Mesenchymal stem cell (in vitro differentiated cells and primary cell): ENCODE measurements around the gene KLHL30.

Source experiments
- DNase-seq: peaks from one replicate; pipeline ENCODE4 v3.0.0-alpha.2; 2013
- H2AFZ ChIP-seq: one replicate; pipeline ENCODE4 v1.6.1; 2013; ENCODE audit warnings: low read depth, mild to moderate bottlenecking, control low read depth, inconsistent platforms, low read length, moderate library complexity
- H2AK5ac ChIP-seq: 2 replicates; pipeline ENCODE4 v1.6.1; 2013; ENCODE audit warnings: low read length, moderate library complexity, mild to moderate bottlenecking, inconsistent platforms; ENCODE audit not compliant: severe bottlenecking
- H2BK120ac ChIP-seq: one replicate; pipeline ENCODE4 v1.6.1; 2013; ENCODE audit warnings: low read depth, mild to moderate bottlenecking, inconsistent platforms, low read length, moderate library complexity
- H2BK12ac ChIP-seq, 2 experiments: one replicate each; pipeline ENCODE4 v1.6.1; 2013; ENCODE audit warnings: inconsistent platforms in 2 of 2, low read length in 2 of 2, mild to moderate bottlenecking in 2 of 2, moderate library complexity in 2 of 2, control low read depth in 1 of 2
- H2BK15ac ChIP-seq: one replicate; pipeline ENCODE4 v1.6.1; 2013; ENCODE audit warnings: mild to moderate bottlenecking, low read depth, inconsistent platforms; ENCODE audit not compliant: poor library complexity, severe bottlenecking
- H2BK5ac ChIP-seq: 2 replicates; pipeline ENCODE4 v1.6.1; 2013; ENCODE audit warnings: low read depth, mild to moderate bottlenecking, low read length, control low read depth, inconsistent platforms; ENCODE audit not compliant: poor library complexity, severe bottlenecking
- H3K14ac ChIP-seq, 2 experiments: one replicate each; pipeline ENCODE4 v1.6.1; 2013; ENCODE audit warnings: inconsistent platforms in 2 of 2, low read length in 2 of 2, control low read depth in 1 of 2, mild to moderate bottlenecking in 1 of 2, moderate library complexity in 1 of 2
- H3K18ac ChIP-seq, 2 experiments: one replicate each; pipeline ENCODE4 v1.6.1; 2013; ENCODE audit warnings: inconsistent platforms in 2 of 2, low read length in 2 of 2, control low read depth in 1 of 2, low read depth in 1 of 2, mild to moderate bottlenecking in 1 of 2
- H3K23ac ChIP-seq, 2 experiments: one replicate each; pipeline ENCODE4 v1.6.1; 2013; ENCODE audit warnings: inconsistent platforms in 2 of 2, low read length in 2 of 2, mild to moderate bottlenecking in 2 of 2, moderate library complexity in 2 of 2, control low read depth in 1 of 2
- H3K27ac ChIP-seq: 2 replicates; pipeline ENCODE4 v1.5.1; 2013; ENCODE audit warnings: mild to moderate bottlenecking, moderate library complexity, low read length, control low read depth, inconsistent platforms; ENCODE audit not compliant: poor library complexity, severe bottlenecking
- H3K27me3 ChIP-seq, 2 experiments: 2 replicates each; pipeline versions ENCODE4 v1.6.1 to v1.7.0; 2013; ENCODE audit warnings: low read length in 2 of 2, mild to moderate bottlenecking in 2 of 2, moderate library complexity in 2 of 2, control low read depth in 1 of 2, inconsistent platforms in 1 of 2; ENCODE audit not compliant: control insufficient read depth in 1 of 2, insufficient read depth in 1 of 2
- H3K36me3 ChIP-seq, 2 experiments: 2 replicates each; pipeline versions ENCODE4 v1.6.1 to v1.7.0; 2013; ENCODE audit warnings: low read length in 2 of 2, control low read depth in 1 of 2, inconsistent platforms in 1 of 2, low read depth in 1 of 2, mild to moderate bottlenecking in 1 of 2; ENCODE audit not compliant: insufficient read depth in 2 of 2, control insufficient read depth in 1 of 2
- H3K4ac ChIP-seq, 2 experiments: one replicate each; pipeline ENCODE4 v1.6.1; 2013; ENCODE audit warnings: inconsistent platforms in 2 of 2, low read length in 2 of 2, mild to moderate bottlenecking in 2 of 2, moderate library complexity in 2 of 2, control low read depth in 1 of 2, low read depth in 1 of 2
- H3K4me1 ChIP-seq: 2 replicates; pipeline ENCODE4 v1.6.1; 2013; ENCODE audit warnings: low read depth, low read length, control low read depth; ENCODE audit not compliant: control insufficient read depth, insufficient read depth
- H3K4me2 ChIP-seq: 2 replicates; pipeline ENCODE4 v1.6.1; 2013; ENCODE audit warnings: low read length, mild to moderate bottlenecking, inconsistent platforms; ENCODE audit not compliant: poor library complexity, severe bottlenecking
- H3K4me3 ChIP-seq, 2 experiments: 2 replicates each; pipeline versions ENCODE4 v1.5.1 to v1.7.0; 2013; ENCODE audit warnings: low read length in 2 of 2, mild to moderate bottlenecking in 2 of 2, control low read depth in 1 of 2, low read depth in 1 of 2; ENCODE audit not compliant: insufficient read depth in 1 of 2
- H3K79me1 ChIP-seq: replicated peaks from 2 replicates; pipeline ENCODE4 v1.6.1; 2013; ENCODE audit warnings: mild to moderate bottlenecking, control low read depth, low read length, inconsistent platforms; ENCODE audit not compliant: poor library complexity, severe bottlenecking
- H3K9ac ChIP-seq: 2 replicates; pipeline ENCODE4 v1.7.0; 2013; ENCODE audit warnings: mild to moderate bottlenecking, low read length, moderate library complexity
- H3K9me3 ChIP-seq: 2 replicates; pipeline ENCODE4 v1.7.0; 2013; ENCODE audit warnings: mild to moderate bottlenecking, low read length; ENCODE audit not compliant: control insufficient read depth
- H4K8ac ChIP-seq: one replicate; pipeline ENCODE4 v1.6.1; 2013; ENCODE audit warnings: inconsistent platforms, mild to moderate bottlenecking, low read length, moderate library complexity
- H4K91ac ChIP-seq: one replicate; pipeline ENCODE4 v1.6.1; 2013; ENCODE audit warnings: mild to moderate bottlenecking, low read length, inconsistent platforms
- WGBS: methylation state at CpG from one replicate; pipeline ENCODE4 v1.1.7; 2013; ENCODE audit warnings: mixed read lengths; 5-methylcytosine and 5-hydroxymethylcytosine counted together

KLHL30 gene

DNA sequence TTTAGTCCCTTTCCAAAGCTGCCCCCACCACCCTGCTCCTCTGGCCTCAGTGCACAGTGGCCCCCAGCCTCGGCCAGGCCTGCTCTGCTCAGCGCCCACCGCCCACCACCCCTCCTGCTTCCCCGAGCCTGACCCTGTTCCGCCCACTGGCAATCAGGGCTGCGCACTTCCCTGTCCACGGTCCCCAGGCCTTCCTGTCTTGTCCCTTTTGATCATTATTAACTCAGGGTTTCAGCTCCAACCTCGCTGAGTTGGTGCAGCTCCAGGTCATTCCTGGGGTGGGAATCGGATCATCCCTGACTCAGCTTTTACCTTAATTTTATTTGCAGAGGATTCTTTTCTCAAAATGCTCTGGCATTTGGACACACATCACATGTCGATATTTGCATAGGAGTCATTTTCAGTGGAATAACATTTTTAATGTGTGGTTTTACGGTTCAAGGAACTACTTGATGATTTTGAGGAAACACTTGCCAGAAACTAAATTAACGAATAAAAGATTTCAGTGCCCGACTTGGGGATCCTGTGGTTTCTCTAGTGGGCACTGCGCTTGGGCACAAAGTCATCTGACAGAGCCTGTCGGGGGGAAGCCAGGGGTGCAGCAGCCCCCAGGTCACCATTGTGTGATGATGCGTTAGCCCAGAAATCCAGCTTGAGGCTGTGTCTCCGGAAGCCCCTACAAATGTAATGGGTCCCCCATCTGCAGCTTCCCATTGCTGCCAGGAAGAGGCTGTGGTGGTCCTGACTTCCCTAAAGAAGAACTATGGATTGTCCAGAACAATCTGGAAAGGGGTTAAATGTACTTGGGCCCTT, 39.4 kb upstream of the KLHL30 start:
- peak overlapping the region; percentile 85 for H3K27ac ChIP-seq
- 91% methylated on average over 17 of the region's 17 CpGs for WGBS
- no peak overlapping the region for H3K14ac ChIP-seq
- H2BK15ac ChIP-seq = no peak overlapping the region
- no peak overlapping the region for H2BK120ac ChIP-seq
- H2AK5ac ChIP-seq = no peak overlapping the region
- no peak overlapping the region for H2BK5ac ChIP-seq
- no peak overlapping the region for H4K8ac ChIP-seq
- H3K4me1 ChIP-seq = peaks cover 45% of the 10 kb centered on the region
- no peak overlapping the region for H2AFZ ChIP-seq
- no peak overlapping the region for H3K4ac ChIP-seq
- H3K23ac ChIP-seq = no peak overlapping the region
- no peak overlapping the region for H3K9ac ChIP-seq
- H3K18ac ChIP-seq = no peak overlapping the region
- H3K36me3 ChIP-seq = peaks cover 4 to 12% of the 10 kb centered on the region in 2 experiments
- H3K27me3 ChIP-seq = peaks cover under 1 to 7% of the 10 kb centered on the region in 2 experiments
- H4K91ac ChIP-seq = no peak overlapping the region
- H3K79me1 ChIP-seq = no peaks in the 10 kb centered on the region
- no peaks in the 10 kb centered on the region for H3K9me3 ChIP-seq
- H3K4me3 ChIP-seq = no peak overlapping the region
- no peak overlapping the region for H2BK12ac ChIP-seq
- H3K4me2 ChIP-seq = peak overlapping the region; percentile 55
- no peak for DNase-seq

DNA sequence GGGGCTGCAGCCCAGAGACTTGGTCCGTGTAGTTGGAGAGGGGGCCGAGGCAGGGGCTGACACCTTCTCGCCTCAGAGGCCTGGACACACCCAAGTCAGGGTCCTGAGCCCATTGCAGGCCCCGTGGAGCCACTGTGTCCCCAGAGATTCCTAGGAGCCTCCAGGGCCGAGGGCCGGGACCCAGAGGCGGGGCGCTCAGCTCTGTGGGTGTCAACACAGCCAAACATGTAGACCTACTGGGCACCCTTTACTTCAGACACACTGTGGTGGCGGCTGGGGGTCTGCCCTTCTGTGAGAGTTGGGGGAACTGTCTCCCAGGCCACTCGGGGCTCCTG, 38.8 kb upstream of the KLHL30 start:
- Histone ChIP-seq H3K4me3 (no peak overlapping the region), H2BK5ac (no peak overlapping the region), H3K23ac (no peak overlapping the region), H3K27me3 (peaks cover 6 to 9% of the 10 kb centered on the region in 2 experiments), H4K91ac (no peak overlapping the region), H2BK120ac (no peak overlapping the region), H3K36me3 (peaks cover 4 to 8% of the 10 kb centered on the region in 2 experiments), H2AFZ (no peak overlapping the region), H3K4ac (no peak overlapping the region), H3K4me1 (peaks cover 45% of the 10 kb centered on the region), H4K8ac (no peak overlapping the region), H3K9me3 (no peaks in the 10 kb centered on the region), H2BK15ac (no peak overlapping the region), H3K4me2 (peak overlapping the region; percentile 20), H2BK12ac (no peak overlapping the region), H2AK5ac (no peak overlapping the region), H3K9ac (no peak overlapping the region), H3K14ac (no peak overlapping the region), H3K27ac (no peak overlapping the region), H3K79me1 (no peaks in the 10 kb centered on the region), H3K18ac (no peak overlapping the region)
- WGBS = 95% methylated on average over 10 of the region's 10 CpGs
- no peak for DNase-seq

DNA sequence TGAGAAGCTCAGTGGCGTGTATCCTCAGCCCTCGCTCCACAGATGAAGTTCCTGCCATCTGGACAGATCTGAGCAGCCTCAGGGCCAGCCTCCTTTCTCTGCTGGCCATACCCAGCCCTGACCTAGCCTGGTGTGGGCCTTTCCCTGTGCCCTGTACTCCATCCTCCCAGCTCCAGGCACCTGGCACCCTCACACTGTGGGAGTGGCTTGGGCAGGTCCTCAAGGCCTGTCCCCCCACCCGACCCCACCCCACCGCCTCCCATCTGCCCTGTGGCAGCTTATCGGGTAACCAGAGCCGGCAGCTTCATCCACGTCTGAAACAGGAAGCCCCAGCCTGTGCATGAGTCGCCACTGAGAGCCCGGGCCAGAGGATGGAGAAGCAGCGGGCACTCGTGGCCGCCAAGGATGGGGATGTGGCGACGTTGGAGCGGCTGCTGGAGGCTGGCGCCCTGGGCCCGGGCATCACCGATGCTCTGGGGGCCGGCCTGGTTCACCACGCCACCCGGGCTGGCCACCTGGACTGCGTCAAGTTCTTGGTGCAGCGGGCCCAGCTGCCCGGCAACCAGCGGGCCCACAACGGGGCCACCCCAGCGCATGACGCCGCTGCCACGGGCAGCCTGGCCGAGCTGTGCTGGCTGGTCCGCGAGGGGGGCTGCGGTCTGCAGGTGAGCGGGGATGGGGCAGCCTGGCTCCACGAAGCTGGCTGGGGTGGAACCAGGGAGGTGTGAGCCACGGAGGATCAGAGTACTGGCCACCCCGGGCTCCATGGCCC, 38.2 kb upstream of the KLHL30 start, which contains the start of gene ESPNL:
Gene ESPNL (plus strand): TSS at position 292 of the 772 bp plus-strand sequence. CDS start 80 bp downstream, at position 372.
- WGBS = 86% methylated on average over 38 of the region's 38 CpGs

More for the DNA sequence above, 38.2 kb upstream of the KLHL30 start, which contains the start of gene ESPNL:
- Histone ChIP-seq H2BK15ac (no peak within 1 kb of the TSS), H3K27me3 (peaks cover 6 to 11% of the 10 kb centered on the region in 2 experiments), H3K4me3 (no peak within 1 kb of the TSS), H2AFZ (no peak within 1 kb of the TSS), H3K79me1 (no peaks in the 10 kb centered on the region), H3K18ac (no peak within 1 kb of the TSS), H4K91ac (no peak within 1 kb of the TSS), H4K8ac (no peak within 1 kb of the TSS), H3K9me3 (no peaks in the 10 kb centered on the region), H3K14ac (no peak within 1 kb of the TSS), H3K36me3 (peaks cover 2 to 8% of the 10 kb centered on the region in 2 experiments), H3K4me1 (peaks cover 45% of the 10 kb centered on the region), H3K27ac (no peak within 1 kb of the TSS), H3K4me2 (peak within 1 kb of the TSS; percentile 20), H2AK5ac (no peak within 1 kb of the TSS), H3K4ac (no peak within 1 kb of the TSS), H2BK5ac (no peak within 1 kb of the TSS), H2BK12ac (no peak within 1 kb of the TSS), H3K9ac (no peak within 1 kb of the TSS), H3K23ac (no peak within 1 kb of the TSS), H2BK120ac (no peak within 1 kb of the TSS)
- DNase-seq = no peak
